ENCODE results near the gene PTPN11.
"Not testable (repeated sequence)": the region's sequence is repeated elsewhere in the genome, so short reads cannot be mapped to it uniquely, and the experiment has no call there.

The PTPN11 gene

DNA sequence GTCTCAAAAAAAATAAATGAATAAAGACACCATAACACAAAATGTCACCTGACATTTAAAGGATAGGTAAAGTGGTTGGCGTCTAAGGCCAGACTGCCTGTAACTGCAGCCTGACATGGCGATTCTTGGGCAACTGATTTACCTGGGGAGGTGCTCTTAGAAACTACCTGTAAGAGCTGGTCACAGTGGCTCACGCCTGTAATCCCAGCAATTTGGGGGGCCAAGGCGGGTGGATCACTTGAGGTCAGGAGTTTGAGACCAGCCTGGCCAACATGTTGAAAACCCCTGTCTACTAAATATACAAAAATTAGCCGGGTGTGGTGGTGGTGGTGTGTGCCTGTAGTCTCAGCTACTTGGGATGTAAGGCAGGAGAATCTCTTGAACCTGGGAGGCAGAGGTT lies 17.7 kb upstream of the PTPN11 start:
- no peak overlapping the region for H3K4me3 ChIP-seq (ENCODE audit: low read depth, low read length)
- no peak for DNase-seq (ENCODE audit: low read depth)
- no peak for TF ChIP-seq CTCF (IDR thresholded peaks at IDR 0.05; ENCODE audit: low read depth, low read length, missing control alignments)

DNA sequence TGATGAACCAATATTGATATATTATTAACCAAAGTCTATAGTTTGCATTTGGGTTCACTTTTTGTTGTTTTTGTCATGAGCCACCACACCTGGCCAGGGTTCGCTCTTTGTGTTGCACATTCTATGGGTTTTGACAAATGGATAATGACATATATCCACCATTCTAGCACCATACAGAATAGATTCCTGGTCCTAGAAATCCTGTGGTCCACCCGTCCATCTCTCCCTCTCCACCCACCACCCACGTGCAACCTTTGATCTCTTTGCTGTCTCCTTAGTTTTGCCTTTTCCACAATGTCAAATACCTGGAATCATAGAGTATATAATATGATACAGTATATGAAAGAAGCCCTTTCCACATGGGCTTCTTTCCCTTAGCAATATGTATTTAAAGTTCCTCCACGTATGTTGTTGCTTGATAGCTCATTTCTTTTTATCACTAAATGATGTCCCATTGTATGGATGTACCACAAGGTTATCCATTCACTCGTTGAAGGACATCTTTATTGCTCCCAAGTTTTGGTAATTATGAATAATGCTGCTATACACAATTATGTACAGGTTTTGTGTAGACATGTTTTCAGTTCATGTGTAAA lies 16.7 kb upstream of the PTPN11 start:
- no peak for DNase-seq (ENCODE audit: low read depth)
- no peak for TF ChIP-seq CTCF (IDR thresholded peaks at IDR 0.05; ENCODE audit: low read depth, low read length, missing control alignments)
- H3K4me3 ChIP-seq (ENCODE audit: low read depth, low read length), result no peak overlapping the region

DNA sequence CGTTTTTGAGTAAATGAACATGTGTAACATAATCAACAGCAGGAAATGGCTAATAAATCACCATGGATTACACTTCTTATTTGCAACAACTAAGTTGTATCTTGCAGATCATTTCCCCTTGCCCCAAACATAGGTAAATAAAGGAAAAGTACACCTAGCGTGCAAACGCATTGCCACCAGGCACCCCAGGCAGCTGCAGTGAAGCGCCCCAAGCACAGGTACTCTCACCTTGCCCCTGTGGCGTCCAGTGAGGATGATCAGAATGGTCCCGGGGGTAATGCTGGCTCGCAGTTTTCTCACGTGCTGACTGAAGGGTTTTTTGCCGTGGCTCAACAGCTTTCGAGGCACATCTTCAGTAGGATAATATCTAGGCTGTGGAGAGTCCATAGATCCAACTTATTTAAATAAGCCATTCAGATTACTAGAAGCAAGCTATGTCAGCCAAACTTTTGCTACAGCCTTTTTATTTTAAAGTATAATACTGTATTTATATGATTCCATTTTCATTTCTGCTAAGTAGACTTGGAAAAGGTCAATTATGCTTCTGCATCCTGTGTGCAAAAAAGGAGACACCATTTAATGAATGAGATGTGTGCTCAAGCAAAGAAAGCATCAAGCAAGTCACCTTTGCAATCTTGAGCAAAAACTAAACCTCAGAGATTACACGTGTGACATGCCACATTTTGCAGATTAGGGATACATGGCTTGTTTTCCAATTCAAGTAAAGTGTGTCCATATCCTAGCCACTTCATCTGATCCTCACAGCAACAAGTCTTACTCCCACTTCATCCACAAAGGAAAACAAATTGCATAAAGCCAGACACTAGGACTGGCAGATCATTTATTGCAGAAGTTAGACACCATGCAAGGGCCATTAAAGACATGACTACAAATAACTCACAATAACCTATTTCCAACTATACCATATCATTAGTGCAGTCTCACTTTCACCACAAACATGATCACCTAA lies 11.9 kb upstream of the PTPN11 start:
- DNase-seq (ENCODE audit: low read depth), result no peak
- TF ChIP-seq CTCF (IDR thresholded peaks at IDR 0.05; ENCODE audit: low read depth, low read length, missing control alignments), result no peak
- H3K4me3 ChIP-seq (ENCODE audit: low read depth, low read length), result peak overlapping the region; percentile 77; the same call in 1 of the 2 replicates

DNA sequence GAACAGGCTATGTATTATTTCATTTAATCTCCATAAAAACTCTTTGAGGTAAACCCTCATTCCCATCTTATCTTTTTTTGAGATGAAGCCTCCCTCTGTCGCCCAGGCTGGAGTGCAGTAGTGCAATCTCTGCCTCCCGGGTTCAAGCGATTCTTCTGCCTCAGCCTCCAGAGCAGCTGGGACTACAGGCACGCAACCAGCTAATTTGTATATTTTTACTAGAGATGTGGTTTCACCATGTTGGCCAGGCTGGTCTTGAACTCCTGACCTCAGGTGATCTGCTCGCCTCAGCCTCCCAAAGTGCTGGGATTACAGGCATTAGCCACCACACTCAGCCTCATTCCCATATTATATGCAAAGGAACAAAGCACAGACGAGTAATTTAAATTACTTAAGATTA lies 11.1 kb upstream of the PTPN11 start:
- not testable (repeated sequence) for DNase-seq (ENCODE audit: low read depth)
- peak overlapping the region; percentile 77 for H3K4me3 ChIP-seq (ENCODE audit: low read depth, low read length)

DNA sequence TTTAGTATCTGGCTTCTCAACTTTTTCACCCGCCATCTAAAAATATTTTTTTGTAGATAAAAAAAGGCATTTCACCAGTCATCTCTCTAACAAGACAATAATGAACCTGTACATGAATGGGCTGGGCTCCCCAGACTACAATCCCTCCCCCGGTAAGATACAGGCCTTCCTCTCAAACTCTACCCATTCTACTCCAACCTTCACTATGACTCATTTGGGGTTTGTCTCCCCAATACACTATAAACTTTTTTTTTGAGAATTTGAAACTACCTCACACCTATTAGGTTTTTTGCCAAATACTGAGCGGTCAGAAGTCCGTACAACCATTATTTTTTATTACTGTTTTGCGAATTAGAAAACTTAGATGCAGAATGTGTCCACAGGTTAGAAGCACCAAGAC lies 10.1 kb upstream of the PTPN11 start:
- no peak for TF ChIP-seq CTCF (IDR thresholded peaks at IDR 0.05; ENCODE audit: low read depth, low read length, missing control alignments)
- H3K4me3 ChIP-seq (ENCODE audit: low read depth, low read length), result peak overlapping the region; percentile 77
- DNase-seq (ENCODE audit: low read depth), result no peak

GRCh38 chr12:112409064-112409905 lies 9.5 kb upstream of the PTPN11 start, which contains the start of gene RPL6:
RPL6 (minus strand) TSS chr12:112409605; CDS start chr12:112408656, 949 bp downstream.
- no peak for TF ChIP-seq CTCF (IDR thresholded peaks at IDR 0.05; ENCODE audit: low read depth, low read length, missing control alignments)
- peak; percentile 86 for DNase-seq (ENCODE audit: low read depth)

DNA sequence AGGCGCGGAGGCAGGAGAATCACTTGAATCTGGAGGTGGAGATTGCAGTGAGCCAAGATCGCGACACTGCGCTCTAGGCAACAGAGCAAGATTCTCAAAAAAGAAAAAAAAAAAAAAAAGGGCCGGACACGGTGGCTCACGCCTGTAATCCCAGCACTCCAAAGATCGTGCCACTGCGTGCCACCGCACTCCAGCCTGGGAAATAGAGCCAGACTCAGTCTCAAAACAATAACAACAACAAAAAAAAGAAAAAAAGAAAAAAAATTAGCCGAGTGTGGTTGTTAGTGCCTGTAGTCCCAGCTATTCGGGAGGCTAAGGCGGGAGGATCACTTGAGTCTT lies 8.9 kb upstream of the PTPN11 start:
- DNase-seq (ENCODE audit: low read depth), result no peak
- no peak overlapping the region for H3K4me3 ChIP-seq (ENCODE audit: low read depth, low read length)
- no peak for TF ChIP-seq CTCF (IDR thresholded peaks at IDR 0.05; ENCODE audit: low read depth, low read length, missing control alignments)

More at GRCh38 chr12:112409064-112409905, 9.5 kb upstream of the PTPN11 start, which contains the start of gene RPL6:
- H3K4me3 ChIP-seq (ENCODE audit: low read depth, low read length), result peak within 1 kb of the TSS; percentile 77

Data from GM12864 (cell line).